K562 (cell line): ENCODE results near the gene KCNV2. TPM values are rescaled to one million over a fixed set of nuclear protein-coding genes. Genes with fewer than 3 reads are reported as not detected.

Experiments
- ATAC-seq: fragments of 200-7000 bp; cut with Tn5 transposase; 3 replicates; pipeline ENCODE4 v1.9.1; 2020; ENCODE audit warnings: moderate library complexity
- BruUV-seq: library from RNA; stranded (reverse); fragments of 400-500 nt; replicated peaks from 2 replicates; lab custom pipeline; 2021; lab: Mats Ljungman, UMichigan
- CTCF ChIA-PET: fragments of 300-600 bp; formaldehyde crosslinking; extraction: SDS; loops from one replicate; lab custom pipeline; 2021; ENCODE audit warnings: low intra/inter-chr PET ratio; lab: Yijun Ruan, JAX
- POLR2A ChIA-PET: fragments of 300-600, 350-650 bp; sonication (Branson Sonifier 250); formaldehyde crosslinking; extraction: SDS; loops from one replicate; lab custom pipeline; 2021; ENCODE audit warnings: antibody characterized with exemption, inconsistent platforms; lab: Yijun Ruan, JAX
- DNase-seq, 4 experiments: peaks; one replicate each; pipeline versions ENCODE4 v3.0.0 to v3.0.0-alpha.2; 2011 to 2018; ENCODE audit warnings: low spot score in 3 of 4, mixed read lengths in 3 of 4; ENCODE audit errors: extremely low read depth in 1 of 4
- FAIRE-seq: peaks from 2 replicates; lab custom pipeline; 2011; peaks lifted over from hg19 to GRCh38; lab: Jason Lieb, UNC
- H2AFZ ChIP-seq: 2 replicates; pipeline ENCODE4 v1.6.0; 2011; ENCODE audit warnings: low read depth, low read length, control low read depth, inconsistent platforms
- H3K27ac ChIP-seq: fragments of 200-600 bp; 3 replicates; pipeline ENCODE4 v1.8.0; 2011; ENCODE audit warnings: low read depth, mild to moderate bottlenecking, control low read depth, inconsistent platforms, low read length, moderate library complexity, mixed read lengths; ENCODE audit errors: extremely low read depth
- H3K27me3 ChIP-seq, 2 experiments: fragments of 300-600 bp in 1 of 2; 2 replicates in 1 of 2; 3 replicates in 1 of 2; pipeline versions ENCODE4 v1.6.0 to v1.8.0; 2011; ENCODE audit warnings: inconsistent platforms in 2 of 2, low read length in 2 of 2, mild to moderate bottlenecking in 1 of 2, mixed read lengths in 1 of 2, moderate library complexity in 1 of 2; ENCODE audit not compliant: control insufficient read depth in 2 of 2, insufficient read depth in 2 of 2
- H3K36me3 ChIP-seq: fragments of 300-600 bp; 3 replicates; pipeline ENCODE4 v1.8.0; 2011; ENCODE audit warnings: mild to moderate bottlenecking, low read length, inconsistent platforms; ENCODE audit not compliant: control insufficient read depth, insufficient read depth
- H3K4me1 ChIP-seq, 2 experiments: fragments of 200-600 bp in 1 of 2; replicated peaks in 1 of 2; 2 replicates in 1 of 2; 3 replicates in 1 of 2; pipeline versions ENCODE4 v1.5.1 to v1.8.0; 2011; ENCODE audit warnings: inconsistent platforms in 2 of 2, low read length in 2 of 2, mild to moderate bottlenecking in 1 of 2, mixed read lengths in 1 of 2, moderate library complexity in 1 of 2; ENCODE audit not compliant: control insufficient read depth in 2 of 2, insufficient read depth in 2 of 2
- H3K4me2 ChIP-seq: 2 replicates; pipeline ENCODE4 v1.6.1; 2011; ENCODE audit warnings: low read length, control low read depth, inconsistent platforms, mixed read lengths; ENCODE audit not compliant: insufficient read depth
- H3K4me3 ChIP-seq: fragments of 200-600 bp; sonication (generic), shearing (Covaris generic); 2 replicates; pipeline ENCODE4 v1.5.1; 2016; ENCODE audit warnings: control low read depth, inconsistent platforms
- H3K79me2 ChIP-seq: fragments of 200-600 bp; 3 replicates; pipeline ENCODE4 v1.8.0; 2011; ENCODE audit warnings: low read length, inconsistent platforms; ENCODE audit not compliant: control insufficient read depth, insufficient read depth
- H3K9ac ChIP-seq, 2 experiments: 2 replicates each; pipeline versions ENCODE4 v1.6.0 to v1.6.1; 2011; ENCODE audit warnings: low read depth in 2 of 2, low read length in 2 of 2, control low read depth in 1 of 2, inconsistent platforms in 1 of 2, mild to moderate bottlenecking in 1 of 2, mixed read lengths in 1 of 2; ENCODE audit not compliant: insufficient read depth in 1 of 2
- H3K9me1 ChIP-seq: one replicate; pipeline ENCODE4 v1.6.0; 2011; ENCODE audit warnings: inconsistent platforms, mild to moderate bottlenecking, low read length, moderate library complexity; ENCODE audit not compliant: control insufficient read depth, insufficient read depth
- H3K9me3 ChIP-seq: replicated peaks from 2 replicates; pipeline ENCODE4 v1.5.1; 2011; ENCODE audit warnings: low read depth, low read length, inconsistent platforms; ENCODE audit not compliant: control insufficient read depth, insufficient read depth
- H4K20me1 ChIP-seq: replicated peaks from 2 replicates; pipeline ENCODE4 v1.6.1; 2011; ENCODE audit warnings: low read length, inconsistent platforms, mixed read lengths; ENCODE audit not compliant: control insufficient read depth, insufficient read depth
- ATF4 ChIP-seq: fragments of 450-650 bp; formaldehyde crosslinking; IDR thresholded peaks from 2 replicates; pipeline ENCODE4 v1.4.0; 2022; ENCODE audit warnings: mild to moderate bottlenecking, moderate library complexity
- CREB1 ChIP-seq, 2 experiments: sonication (generic) in 1 of 2; formaldehyde crosslinking in 1 of 2; IDR thresholded peaks; 2 replicates each; pipeline versions ENCODE4 v1.6.1 to v1.8.0; 2012 to 2022; ENCODE audit warnings: inconsistent platforms in 1 of 2, mild to moderate bottlenecking in 1 of 2, missing genetic modification reagents in 1 of 2, moderate library complexity in 1 of 2
- CTCFL ChIP-seq: IDR thresholded peaks from 2 replicates; pipeline ENCODE4 v1.6.1; 2011; ENCODE audit warnings: borderline replicate concordance, low read depth, mild to moderate bottlenecking, moderate library complexity, low read length; ENCODE audit not compliant: insufficient read depth, poor library complexity, severe bottlenecking
- EGR1 ChIP-seq: fragments of 450-650 bp; conservative IDR thresholded peaks from 2 replicates; pipeline ENCODE4 v1.6.1; 2017; ENCODE audit warnings: mild to moderate bottlenecking
- FOXK1 ChIP-seq: sonication (generic); formaldehyde crosslinking; IDR thresholded peaks from 2 replicates; pipeline ENCODE4 v1.8.0; 2022; ENCODE audit warnings: missing genetic modification reagents, mild to moderate bottlenecking, borderline replicate concordance
- KHSRP ChIP-seq: fragments of 450-650 bp; IDR thresholded peaks from 2 replicates; pipeline ENCODE4 v1.6.1; 2017
- MLX ChIP-seq, 2 experiments: fragments of 450-650 bp in 1 of 2; sonication (generic) in 1 of 2; formaldehyde crosslinking; conservative IDR thresholded peaks; 2 replicates each; pipeline versions ENCODE4 v1.4.0 to v1.8.1; 2020 to 2022; ENCODE audit warnings: mild to moderate bottlenecking in 1 of 2, missing genetic modification reagents in 1 of 2
- MTA1 ChIP-seq: fragments of 450-650 bp; IDR thresholded peaks from 2 replicates; pipeline ENCODE4 v1.6.1; 2017; ENCODE audit warnings: borderline replicate concordance
- POLR2AphosphoS2 ChIP-seq: IDR thresholded peaks from 2 replicates; pipeline ENCODE4 v1.6.1; 2012; ENCODE audit warnings: low read length, improper control_type of control experiment
- RAD51 ChIP-seq: fragments of 450-650 bp; IDR thresholded peaks from 2 replicates; pipeline ENCODE4 v1.7.1; 2016; ENCODE audit warnings: low read depth, mild to moderate bottlenecking, borderline replicate concordance
- SRSF1 ChIP-seq: fragments of 200-400 bp; formaldehyde crosslinking; IDR thresholded peaks from 2 replicates; pipeline ENCODE4 v1.6.1; 2017; ENCODE audit warnings: mild to moderate bottlenecking, low read depth, low read length, moderate library complexity
- ZKSCAN1 ChIP-seq: fragments of 150-350 bp; IDR thresholded peaks from 2 replicates; pipeline ENCODE4 v1.6.1; 2016; ENCODE audit warnings: low read depth, low read length
- WGBS: fragments of 100-300 bp; shearing (Covaris generic); methylation state at CpG from one replicate; pipeline ENCODE4 v1.1.6; 2016; ENCODE audit warnings: low coverage, mixed read lengths; ENCODE audit not compliant: insufficient coverage; ENCODE audit errors: missing lambda C conversion rate; 5-methylcytosine and 5-hydroxymethylcytosine counted together
- in situ Hi-C: fragments of 300-500 bp; cut with MboI; formaldehyde crosslinking; loops from 4 replicates; pipeline ENCODE4 v1.15.0; 2018; ENCODE audit warnings: inconsistent platforms, mixed read lengths
- intact Hi-C: fragments of 100-400 bp; cut with micrococcal nuclease; formaldehyde crosslinking; loops from 2 replicates; pipeline ENCODE4 v1.14.2; 2022
- polyA plus RNA-seq, 8 experiments: library from polyadenylated mRNA; depleted of rRNA in 4 of 8; stranded (reverse) in 5 of 8; unstranded in 3 of 8; fragments of >200 nt; fragmentation: Nextera tagmentation in 2 of 8; fragmentation: Illumina TruSeq in 1 of 8; extraction: Ambion mirVana in 2 of 8; extraction: Trizol in 1 of 8; gene quantifications; 2 replicates each; pipeline versions ENCODE4 v1.2.1 to v1.2.3, GENCODE V29; 2011 to 2014; ENCODE audit warnings: inconsistent platforms in 1 of 8, missing spikeins in 1 of 8
- total RNA-seq, 7 experiments: library from RNA; depleted of rRNA in 6 of 7; stranded (reverse); fragments of >200 nt in 6 of 7; fragmentation: Illumina TruSeq in 2 of 7; extraction: Trizol in 2 of 7; gene quantifications; 2 replicates each; pipeline versions ENCODE4 v1.2.1 to v1.2.3, GENCODE V29; 2011 to 2021; ENCODE audit warnings: low replicate concordance in 1 of 7
- TF ChIP-seq, protein P1 (sequence below): fragments of 250-450 bp; sonication (Bioruptor Pico); IDR thresholded peaks from 2 replicates; pipeline ENCODE4 v1.8.0; 2022; ENCODE audit warnings: inconsistent platforms, mild to moderate bottlenecking, moderate library complexity, borderline replicate concordance
- TF ChIP-seq, protein P2 (sequence below), 2 experiments: fragments of 200-800 bp in 1 of 2; sonication (Bioruptor generic) in 1 of 2; sonication (generic) in 1 of 2; formaldehyde crosslinking in 1 of 2; IDR thresholded peaks in 1 of 2; conservative IDR thresholded peaks in 1 of 2; 2 replicates each; pipeline versions ENCODE4 v1.5.0 to v1.6.1; 2016 to 2020; ENCODE audit warnings: missing compliant biosample characterization in 1 of 2, missing genetic modification characterization in 1 of 2, missing genetic modification reagents in 1 of 2

The KCNV2 gene
- total and polyA plus RNA-seq, 9 of the 15 experiments (the other 6 are each of a cell fraction or from before 2014, with no cell fraction given), result 0.03 TPM; not detected in 8

- BruUV-seq, result no TSS peak
- FAIRE-seq (no peak), DNase-seq (no peak), ATAC-seq (no peak)
- Histone ChIP-seq H3K9me1 (no peaks in the 10 kb centered on the region), H4K20me1 (no peaks in the 10 kb centered on the region), H3K27ac (no peak overlapping the region), H3K9me3 (no peaks in the 10 kb centered on the region), H3K36me3 (peaks cover 20% of the 10 kb centered on the region; the same call in 1 of the 3 replicates), H3K27me3 (no peaks in the 10 kb centered on the region), H3K4me1 (no peaks in the 10 kb centered on the region), H3K79me2 (0 out of 3 replicates have a peak, but pooled peaks cover 1% of the 10 kb centered on the region), H3K9ac (no peak overlapping the region), H3K4me3 (no peak overlapping the region), H2AFZ (no peak overlapping the region), H3K4me2 (no peak overlapping the region)
- intact Hi-C loops (no loop called here), in situ Hi-C loops (no loop called here)
- ChIA-PET CTCF (no interaction called here), POLR2A (interaction anchor here (1.8 kb wide), 1 partner anchor 9 kb away, joined by 4 read pairs; no protein-coding TSS in a partner anchor)
- 11% methylated on average over 2 of the region's 2 CpGs for WGBS
- TF ChIP-seq POLR2AphosphoS2 (no peak), KHSRP (no peak), RAD51 (no peak), FOXK1 (no peak), CTCFL (no peak), CREB1 (IDR thresholded peaks at IDR 0.05) (no peak), CREB1 (CRISPR knock-in tag; IDR thresholded peaks at IDR 0.05) (no peak), SRSF1 (no peak), MLX (CRISPR knock-in tag; conservative IDR thresholded peaks at IDR 0.05) (no peak), EGR1 (no peak), ATF4 (CRISPR knock-in tag) (no peak), ZKSCAN1 (no peak), MTA1 (no peak)
- TF ChIP-seq, protein P1, sequence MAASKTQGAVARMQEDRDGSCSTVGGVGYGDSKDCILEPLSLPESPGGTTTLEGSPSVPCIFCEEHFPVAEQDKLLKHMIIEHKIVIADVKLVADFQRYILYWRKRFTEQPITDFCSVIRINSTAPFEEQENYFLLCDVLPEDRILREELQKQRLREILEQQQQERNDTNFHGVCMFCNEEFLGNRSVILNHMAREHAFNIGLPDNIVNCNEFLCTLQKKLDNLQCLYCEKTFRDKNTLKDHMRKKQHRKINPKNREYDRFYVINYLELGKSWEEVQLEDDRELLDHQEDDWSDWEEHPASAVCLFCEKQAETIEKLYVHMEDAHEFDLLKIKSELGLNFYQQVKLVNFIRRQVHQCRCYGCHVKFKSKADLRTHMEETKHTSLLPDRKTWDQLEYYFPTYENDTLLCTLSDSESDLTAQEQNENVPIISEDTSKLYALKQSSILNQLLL, result no peak
- TF ChIP-seq, protein P2, sequence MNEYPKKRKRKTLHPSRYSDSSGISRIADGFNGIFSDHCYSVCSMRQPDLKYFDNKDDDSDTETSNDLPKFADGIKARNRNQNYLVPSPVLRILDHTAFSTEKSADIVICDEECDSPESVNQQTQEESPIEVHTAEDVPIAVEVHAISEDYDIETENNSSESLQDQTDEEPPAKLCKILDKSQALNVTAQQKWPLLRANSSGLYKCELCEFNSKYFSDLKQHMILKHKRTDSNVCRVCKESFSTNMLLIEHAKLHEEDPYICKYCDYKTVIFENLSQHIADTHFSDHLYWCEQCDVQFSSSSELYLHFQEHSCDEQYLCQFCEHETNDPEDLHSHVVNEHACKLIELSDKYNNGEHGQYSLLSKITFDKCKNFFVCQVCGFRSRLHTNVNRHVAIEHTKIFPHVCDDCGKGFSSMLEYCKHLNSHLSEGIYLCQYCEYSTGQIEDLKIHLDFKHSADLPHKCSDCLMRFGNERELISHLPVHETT (CRISPR knock-in tag; conservative IDR thresholded peaks at IDR 0.05 in 1 of 2, IDR thresholded peaks at IDR 0.05 in 1 of 2), result no peak
Observed at GRCh38 chr9:2758162-2758897, 41.0 kb downstream of the KCNV2 start.
